ENCODE results near the gene DAB2IP.
"Not testable (repeated sequence)": the region's sequence is repeated elsewhere in the genome, so short reads cannot be mapped to it uniquely, and the experiment has no call there.

The DAB2IP gene

DNA sequence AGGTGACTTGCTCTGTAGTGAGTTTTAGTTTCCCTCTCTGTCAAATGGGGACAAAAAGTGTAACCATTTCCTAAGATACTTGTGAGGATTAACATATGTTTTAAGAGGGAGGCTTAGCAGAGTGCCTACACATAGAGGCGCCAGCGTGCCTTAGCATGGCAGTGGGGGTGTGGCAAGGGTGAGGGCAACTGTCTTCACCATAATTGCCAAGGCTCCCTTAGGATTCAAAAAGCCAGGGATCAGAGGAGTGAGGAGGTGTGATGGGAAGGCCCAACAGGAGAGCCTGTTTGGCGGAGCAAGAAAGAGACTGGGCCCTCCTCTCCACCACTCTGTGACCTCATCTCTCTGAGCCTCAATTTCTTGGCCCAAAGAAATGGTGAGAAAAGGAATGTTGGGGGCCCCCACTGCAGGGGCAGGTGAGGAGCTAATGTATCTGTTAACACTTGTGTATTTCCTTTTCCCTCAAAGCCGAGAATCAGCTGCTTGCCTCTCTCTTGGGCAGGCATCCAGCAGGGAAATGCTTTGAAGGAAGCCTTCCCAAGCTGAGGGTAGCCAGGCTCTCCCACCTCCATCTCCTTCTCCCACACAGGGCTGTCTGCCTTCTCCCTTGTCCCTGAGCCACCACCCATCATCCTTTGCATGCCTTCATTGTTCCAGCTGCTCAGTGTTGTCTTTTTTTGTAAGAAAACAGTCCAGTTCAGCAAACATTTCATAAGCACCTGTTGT lies 76.0 kb downstream of the DAB2IP start:
- DNase-seq (ENCODE audit: low read depth) = no peak

DNA sequence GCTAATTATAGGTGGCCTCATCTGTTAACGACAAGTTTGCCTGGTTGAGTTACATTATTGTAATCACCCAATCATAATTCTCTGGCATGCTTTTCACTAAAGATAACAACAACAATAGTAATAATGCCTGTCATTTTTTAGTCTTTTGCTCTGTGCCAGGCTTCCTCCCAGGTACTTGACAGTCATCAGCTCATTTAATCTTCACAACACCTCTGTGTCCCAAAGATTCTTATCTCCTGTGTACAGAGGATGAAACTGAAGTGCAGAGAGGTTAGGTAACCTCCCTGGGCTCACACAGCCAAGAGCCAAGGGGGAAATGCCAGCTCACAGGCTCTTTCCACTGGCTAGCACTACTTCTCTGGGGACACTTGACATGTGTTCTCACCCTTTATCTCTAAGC lies 77.5 kb downstream of the DAB2IP start:
- DNase-seq (ENCODE audit: low read depth) = no peak

DNA sequence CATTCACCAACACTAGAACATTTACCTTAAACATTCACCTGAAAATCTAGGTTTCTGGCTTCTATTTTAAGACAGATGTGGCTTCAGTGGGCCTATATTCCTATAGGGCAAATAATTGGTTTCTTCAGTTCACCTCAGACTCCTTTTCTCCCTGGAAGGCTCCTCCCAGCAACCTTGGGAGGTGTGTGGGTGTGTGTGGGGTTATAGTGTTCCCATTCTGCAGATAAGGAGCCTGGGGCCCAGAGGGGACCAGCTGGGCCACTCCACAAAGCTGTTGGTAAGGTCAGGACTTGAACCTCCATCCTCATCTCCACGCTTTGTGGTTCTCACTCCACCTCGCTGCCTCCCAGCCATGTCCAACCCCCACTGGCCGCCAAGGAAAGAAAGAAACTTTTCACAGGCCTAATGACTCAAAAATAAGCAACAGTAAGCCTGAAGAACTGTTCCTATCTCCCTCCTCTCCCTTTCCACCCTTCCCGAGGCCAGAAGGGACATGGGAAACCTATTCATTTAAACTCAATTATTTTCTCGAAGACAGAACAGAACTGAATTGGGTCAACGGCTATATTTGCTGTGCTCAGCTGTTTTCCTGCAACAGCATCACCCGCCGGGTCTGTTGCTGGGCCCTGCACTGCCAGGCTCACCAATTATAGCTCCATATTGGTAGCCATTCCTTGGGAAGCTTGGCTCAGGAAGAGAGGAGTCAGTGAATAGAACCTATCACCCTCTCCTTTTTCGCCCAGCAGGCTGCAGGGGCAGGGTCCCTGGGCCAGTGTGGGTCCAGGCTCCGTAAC lies 78.5 kb downstream of the DAB2IP start:
- no peak for DNase-seq (ENCODE audit: low read depth)

DNA sequence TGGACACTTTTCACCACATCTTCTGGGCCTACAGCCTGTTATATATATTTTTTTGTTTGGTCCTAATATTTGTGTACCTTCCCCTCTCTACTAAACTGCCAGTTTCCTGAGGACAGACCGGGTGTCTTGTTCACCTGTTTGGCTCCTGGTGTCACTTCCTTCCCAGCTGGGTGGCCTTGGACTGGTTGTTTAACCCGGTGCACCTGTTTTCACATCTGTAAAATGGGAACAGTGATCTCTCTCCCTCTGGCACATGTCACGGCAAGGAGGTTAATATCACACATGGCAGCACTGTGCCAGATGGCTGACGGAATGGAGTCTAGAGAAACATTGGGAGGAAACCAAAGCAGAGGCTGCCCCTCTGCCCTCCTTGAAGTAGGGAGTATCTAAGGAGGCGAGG lies 79.7 kb downstream of the DAB2IP start:
- DNase-seq (ENCODE audit: low read depth) = no peak

DNA sequence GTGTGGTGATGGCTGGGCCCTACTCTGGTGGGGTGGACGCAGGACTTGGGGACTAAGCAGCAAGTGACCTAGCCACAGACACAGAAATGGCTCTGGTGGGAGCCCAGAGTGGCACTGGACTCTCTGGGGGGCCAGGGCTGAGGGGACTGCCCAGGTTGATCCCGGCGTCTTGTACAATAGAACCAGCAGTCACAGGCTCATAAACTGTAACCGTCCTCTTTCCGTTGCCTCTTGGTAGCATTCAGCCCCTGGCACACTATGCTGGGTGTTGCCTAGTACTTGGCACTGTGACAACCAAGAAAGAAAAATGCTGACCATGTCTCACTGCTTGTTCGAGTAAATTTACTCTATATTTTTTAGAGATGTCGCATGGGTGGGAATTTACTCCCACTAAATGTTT lies 80.5 kb downstream of the DAB2IP start:
- no peak for DNase-seq (ENCODE audit: low read depth)

DNA sequence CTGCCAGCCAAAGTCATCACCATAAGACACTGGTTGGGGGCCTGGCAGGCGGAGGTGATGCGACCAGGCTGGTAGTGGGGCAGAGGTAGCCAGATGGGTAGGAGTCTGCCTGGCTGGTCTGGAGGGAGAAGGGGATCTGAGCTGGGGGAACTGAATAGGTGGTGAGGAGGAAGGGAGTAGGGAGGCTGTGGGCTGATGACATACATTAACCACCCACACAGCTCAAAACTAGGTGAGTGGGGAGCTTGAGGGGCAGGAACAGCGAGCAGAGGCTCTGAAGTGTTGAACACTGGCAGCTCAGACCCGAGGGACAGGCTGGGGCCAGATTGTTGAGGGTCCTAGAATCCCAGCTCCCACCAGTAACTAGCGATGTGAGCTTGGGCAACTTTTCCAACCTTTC lies 81.0 kb downstream of the DAB2IP start:
- DNase-seq (ENCODE audit: low read depth) = no peak

DNA sequence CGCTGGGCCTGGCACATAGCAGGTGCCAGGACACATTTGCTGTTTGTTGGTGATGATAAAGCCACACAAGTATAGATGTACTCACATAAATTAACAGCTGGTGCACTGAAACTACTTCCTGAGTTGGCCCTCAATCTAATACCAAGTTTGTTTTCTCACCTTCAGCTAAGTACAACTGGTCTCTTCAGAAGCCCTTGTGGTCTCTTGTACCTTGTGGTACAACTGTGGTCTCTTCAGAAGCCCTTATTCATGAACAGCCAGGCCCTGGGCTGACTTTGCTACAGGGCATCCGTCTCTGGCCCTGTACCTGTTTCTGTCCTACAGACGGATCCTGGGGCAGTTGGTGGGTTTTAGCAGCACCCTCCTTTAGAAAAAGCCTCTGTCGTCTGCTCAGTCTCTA lies 81.5 kb downstream of the DAB2IP start:
- no peak for DNase-seq (ENCODE audit: low read depth)

DNA sequence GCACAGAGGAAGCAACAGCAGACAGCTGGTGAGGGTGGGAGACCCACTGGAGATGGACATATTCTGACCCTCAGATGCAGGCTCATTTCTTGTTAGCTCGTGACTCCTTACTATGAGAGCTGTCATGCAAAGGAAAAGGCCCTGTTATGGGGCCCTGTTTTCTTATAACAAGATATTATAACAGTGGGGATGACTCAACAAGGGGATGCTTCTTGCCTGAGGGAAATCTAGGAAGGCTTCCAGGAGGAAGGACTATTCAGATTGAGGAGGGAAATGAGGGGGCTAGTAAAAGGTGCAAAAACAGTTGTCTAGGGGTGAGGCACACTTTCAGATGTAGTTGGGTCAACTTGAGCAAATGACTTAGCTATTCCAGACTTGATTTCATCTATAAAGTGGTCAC lies 83.0 kb downstream of the DAB2IP start:
- DNase-seq (ENCODE audit: low read depth) = no peak

DNA sequence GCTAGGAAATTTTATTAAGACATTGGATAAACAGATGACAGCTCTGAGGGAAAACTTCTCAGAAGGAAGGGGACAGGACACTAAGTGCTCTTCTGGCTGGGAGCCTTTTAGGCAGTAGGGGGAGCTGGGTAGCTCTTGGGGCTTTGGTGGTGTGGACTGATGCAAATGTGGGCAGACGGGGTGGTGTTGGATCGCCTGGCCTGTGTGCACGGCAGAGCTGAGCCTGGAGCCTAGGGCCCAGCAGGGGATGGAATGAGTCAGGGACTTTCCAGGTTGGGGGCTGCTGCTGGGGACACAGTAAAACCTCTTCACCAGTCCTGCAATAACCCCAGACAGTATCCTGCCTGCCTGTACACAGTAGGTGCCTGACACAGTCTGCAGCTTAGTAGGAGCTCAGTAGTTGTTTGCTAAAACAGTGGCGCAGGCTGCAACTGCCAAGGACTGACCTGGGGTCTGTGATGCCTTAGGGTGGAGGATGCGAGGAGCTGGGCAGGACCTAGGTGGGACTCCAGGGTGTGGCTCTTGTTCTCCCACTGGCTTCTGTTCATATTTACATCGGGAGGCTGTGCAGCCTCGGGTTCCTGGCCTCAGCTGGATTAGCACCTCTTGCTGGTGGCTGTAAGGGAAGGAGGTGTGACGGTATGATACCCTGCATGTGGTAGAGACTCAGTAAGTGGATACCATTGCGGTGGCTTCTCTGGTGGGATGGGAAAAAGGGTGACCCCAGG lies 83.8 kb downstream of the DAB2IP start:
- DNase-seq (ENCODE audit: low read depth) = no peak

DNA sequence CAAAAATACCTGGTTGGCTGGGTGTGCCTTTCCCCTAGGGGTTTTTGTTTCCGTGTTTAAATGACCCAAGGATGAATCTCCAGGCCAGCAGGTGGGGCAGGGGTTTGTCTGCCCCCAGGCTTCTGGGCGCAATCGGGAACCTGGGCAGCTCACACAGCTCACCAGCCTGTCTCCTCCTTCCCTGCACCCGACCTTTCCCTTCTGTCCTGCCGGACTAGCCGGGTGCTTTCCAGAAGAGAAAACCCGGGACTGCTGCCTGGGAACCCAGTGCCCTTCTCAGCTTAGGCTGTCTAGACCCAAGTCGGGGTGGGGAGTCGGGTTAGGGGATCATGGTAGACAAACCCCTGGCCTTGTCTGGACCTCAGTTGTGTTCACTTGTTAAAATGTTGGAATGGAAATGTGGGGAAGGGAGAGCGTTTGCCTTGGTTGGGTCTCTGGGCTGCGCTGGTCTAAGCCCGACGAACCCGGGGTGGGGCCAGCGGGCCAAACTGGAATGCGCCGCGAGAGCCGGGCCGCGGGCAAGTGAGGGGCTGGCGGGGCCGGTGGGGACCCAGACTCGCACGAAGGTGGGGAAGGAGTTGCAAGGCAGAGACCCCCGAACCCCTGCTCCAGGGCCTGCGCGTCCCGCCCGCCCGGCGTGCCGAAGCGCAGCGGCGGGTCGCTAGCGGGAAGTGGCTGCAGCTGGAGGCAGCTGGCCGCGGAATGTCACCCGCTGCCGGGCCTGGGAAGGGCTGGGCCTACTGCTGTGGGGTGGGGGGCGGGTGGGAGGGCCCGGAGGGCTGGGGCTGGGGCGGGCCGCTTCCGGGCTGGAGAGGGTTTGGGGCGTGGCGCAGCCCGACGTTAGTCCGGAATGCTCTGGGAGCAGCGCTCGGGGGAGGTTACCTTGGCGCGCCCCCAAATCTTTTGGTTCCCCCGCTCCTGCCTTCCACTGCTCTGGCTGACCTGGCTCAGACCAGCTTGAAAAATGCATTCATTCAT lies 84.6 kb downstream of the DAB2IP start:
- DNase-seq (ENCODE audit: low read depth) = no peak

DNA sequence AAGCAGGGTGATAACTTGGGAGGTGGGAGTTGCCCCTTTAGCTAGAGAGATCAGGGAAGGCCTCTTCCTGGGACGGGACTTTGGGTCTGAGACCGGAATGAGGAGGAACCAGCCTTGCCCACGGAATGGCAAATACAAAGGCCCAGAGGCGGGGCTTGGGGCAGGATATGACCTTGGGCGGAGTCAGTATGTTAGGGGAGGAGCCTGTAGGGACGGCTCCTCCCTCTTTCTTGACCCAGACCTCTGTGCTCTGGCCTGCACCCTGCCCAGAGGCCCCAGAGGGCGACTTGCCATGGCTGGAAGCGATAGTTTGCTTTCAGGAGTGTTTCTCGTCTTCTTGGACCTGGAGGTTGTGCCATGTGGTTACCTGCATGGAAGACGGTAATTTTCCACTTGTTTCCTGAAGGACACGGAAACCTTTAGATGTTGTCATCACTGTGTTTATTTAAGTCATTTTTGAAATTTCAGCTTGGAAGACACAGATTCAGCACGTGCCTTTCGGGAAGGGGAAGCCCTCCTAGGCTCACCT lies 85.6 kb downstream of the DAB2IP start:
- DNase-seq (ENCODE audit: low read depth) = no peak

DNA sequence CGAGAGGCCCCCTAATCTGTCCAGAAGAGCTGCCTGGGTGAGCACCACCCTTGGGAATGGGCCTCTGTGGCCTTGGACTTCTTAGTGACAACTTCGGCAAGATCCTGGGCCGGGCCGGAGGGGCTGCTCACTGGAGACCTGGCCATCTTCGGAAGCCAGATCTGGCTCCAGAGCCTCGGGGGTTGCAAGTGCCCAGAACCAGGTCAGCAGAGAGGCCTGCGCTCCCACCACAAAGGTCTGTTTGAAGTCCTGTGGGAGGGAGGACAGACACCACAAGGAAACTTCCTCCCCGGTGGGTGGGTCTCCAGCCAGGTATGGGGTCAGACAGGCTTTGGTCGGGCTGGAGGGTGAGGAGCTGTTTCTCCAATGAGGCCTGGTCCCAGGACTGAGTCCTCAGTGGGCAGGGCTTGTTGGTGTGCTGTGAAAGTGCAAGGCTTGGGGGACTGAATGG lies 86.1 kb downstream of the DAB2IP start:
- no peak for DNase-seq (ENCODE audit: low read depth)

DNA sequence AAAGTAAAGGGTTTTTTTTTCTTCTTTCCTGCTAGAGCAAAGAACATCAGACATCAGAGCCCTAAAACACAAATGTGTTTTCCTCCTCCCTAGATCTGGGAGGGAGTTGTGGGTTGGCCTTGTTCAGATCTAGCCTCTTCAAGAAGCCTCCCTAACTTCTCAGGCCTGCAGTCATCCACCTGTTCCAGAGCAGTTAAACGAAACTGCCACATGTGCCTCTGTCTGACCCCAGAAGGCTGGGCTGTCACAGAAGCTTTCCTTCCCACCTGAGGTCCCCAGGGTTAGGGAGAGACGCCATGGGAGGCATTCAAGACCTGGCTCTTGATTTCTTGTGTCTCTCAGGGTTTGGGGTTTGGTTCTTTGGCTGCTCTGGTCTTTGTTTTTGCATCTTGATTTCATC lies 87.0 kb downstream of the DAB2IP start:
- DNase-seq (ENCODE audit: low read depth) = no peak

DNA sequence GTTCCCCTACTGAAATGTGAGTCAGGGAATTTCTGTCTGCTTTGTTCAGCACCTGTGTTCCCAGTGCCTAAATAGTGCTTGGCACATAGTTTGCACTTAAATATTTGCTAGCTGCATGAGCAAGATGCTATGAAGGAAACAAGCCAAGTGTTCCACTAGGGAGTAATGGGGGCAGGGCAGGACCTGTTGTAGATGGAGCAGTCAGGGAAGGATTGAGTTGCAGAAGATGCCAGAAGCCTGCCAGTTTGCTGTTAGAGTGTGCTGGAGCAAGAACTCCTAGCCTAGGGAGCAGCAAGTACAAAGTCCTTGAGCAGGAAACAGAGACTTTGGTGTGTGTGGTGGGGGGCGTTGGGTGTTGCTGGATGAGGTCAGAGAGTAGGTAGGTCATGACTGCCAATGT lies 87.5 kb downstream of the DAB2IP start:
- no peak for DNase-seq (ENCODE audit: low read depth)

DNA sequence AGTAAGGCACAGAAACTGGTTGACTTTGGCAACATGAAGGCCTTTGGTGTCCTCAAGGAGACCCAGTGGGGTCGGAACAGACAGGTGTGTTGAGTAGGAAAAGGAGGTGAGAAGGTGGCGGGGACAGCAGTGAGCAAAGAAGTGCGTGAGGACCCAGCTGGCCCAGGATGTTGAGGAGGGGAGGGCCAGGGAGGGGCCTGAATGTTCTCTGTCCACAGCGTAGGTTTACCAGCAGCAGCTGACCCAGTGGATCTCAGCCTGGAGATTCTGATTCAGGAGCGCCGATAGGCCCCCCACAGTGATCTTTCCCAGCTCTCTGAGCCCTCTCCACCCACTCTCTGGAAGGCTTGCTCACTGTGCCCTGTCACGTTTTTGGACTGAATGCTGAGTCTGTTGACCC lies 88.5 kb downstream of the DAB2IP start:
- DNase-seq (ENCODE audit: low read depth) = no peak

DNA sequence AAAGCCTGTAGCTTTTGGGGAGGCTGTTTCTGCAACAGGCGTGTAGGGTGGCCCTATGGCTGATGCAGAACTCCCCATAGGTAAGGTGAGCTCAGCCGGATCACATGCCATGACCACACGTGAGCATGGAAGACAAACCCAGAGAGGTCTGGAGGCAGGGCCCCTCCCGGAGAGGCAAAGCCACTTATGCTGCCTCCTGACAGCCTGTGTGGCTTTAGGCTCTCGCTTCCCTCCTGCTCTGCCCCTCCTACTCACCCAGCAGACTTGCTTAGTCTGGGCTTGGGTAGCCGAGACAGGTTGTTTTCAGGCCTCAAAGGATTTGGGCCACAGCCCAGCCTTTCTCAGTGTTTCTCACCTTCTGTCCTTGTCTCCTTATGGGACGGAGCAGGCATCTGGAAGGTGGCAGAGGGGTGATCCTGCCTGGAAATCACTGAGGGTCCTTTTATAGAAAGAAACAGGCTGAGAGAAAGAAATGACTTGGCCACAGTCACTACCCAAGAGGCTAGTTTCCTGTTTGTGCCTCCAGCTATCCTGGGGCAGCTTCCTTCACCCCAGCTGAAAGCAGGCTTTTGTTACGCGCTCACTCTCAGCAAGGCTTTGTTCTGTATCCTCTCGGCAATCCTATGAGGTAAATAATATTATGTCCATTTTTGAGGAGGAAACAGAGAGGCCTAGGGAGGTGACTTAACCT lies 89.9 kb downstream of the DAB2IP start:
- DNase-seq (ENCODE audit: low read depth) = no peak

DNA sequence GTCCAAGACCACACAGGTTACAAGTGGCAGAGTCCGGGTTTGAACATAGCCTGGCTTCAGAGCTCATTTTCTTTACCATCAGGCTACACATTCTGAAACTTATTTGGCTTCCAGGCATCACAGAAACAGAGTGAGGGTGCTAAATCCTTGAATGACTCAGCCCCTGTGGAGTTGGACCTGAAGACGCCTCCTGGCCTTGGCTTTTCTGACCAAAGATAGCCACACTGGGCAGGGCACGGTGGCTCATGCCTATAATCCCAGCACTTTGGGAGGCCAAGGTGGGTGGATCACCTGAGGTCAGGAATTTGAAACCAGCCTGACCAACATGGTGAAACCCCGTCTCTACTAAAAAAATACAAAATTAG lies 90.5 kb downstream of the DAB2IP start:
- DNase-seq (ENCODE audit: low read depth) = not testable (repeated sequence)

DNA sequence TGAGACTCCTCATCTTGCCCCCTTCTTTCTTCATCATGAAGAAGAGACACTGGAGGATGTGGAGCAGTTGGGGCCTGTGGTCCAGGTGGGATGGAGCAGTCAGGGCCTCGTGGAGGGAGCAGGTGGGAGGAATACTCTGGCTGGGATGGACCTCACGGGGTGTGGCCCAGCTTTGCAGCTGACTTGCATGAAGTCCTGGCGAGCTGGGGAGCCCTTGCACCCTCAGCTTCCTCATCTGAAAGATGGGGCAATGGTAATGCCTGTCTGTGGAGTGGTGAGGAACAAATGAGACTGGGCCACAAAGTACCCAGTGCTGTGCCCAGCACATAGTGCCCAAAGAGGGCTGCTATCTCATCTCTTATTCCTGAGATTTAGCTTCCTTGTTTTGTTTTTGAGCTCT lies 91.5 kb downstream of the DAB2IP start:
- no peak for DNase-seq (ENCODE audit: low read depth)

DNA sequence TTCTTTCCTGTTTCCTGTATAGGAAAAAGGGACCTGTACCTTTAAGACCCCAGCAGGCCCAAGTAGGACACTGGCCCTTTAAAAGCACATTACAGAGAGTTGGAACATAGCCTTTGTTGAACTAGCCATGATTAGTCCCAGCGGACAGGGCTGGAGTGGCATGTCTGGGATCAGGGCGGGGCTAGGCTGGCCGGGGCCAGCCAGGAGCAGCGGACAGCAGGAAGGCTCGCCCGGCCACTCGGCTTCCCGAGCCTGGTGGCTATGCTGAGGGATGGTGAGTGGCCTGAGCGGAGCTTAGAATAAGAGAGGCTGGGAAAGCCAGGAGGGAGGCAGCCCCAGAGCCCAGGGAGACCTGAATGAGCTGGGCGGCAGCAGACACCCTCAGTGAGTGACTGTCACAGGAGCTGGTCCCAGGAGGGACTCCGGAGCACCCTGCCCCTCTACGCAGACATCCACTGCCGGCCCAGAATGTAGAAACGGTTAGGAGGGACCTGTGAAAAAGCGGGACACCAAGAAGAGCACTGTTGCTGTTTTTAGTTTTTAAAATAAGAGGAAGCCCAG lies 92.1 kb downstream of the DAB2IP start:
- no peak for DNase-seq (ENCODE audit: low read depth)

DNA sequence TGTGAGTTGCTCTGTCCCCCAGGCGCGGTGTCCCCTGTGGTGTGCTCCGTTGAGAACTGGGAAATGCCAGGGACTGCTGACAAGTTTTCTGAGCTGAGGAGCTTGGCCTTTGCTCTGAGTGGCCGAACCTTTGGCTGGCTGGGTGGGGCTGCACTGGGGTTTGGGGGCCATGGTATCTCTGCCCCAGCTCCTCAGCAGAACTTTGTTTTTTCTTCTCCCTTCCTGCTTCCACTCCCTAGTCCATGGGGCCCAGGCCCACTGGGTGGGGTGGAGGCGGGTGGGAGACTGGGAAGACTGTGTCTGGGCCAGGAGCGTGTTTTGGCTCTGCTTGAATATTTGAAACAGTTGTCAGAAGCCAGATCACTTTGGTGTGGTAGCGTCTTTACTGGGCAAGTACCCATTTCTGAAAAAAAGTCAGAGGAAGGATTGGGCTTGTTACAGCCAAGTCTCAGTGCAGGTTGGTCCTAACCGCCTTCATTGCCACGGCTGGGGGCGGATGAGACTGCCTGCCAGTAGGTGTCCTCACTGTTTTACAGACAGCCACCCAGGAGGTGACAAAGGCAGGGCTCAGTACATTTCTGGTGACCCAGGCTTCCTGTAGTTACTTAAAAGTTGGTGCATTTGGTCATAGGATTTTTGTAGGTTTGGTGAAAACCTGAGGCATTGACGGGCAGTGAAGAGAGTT lies 92.7 kb downstream of the DAB2IP start:
- DNase-seq (ENCODE audit: low read depth) = no peak

All from stimulated activated CD8-positive, alpha-beta memory T cell treated with anti-CD3 and anti-CD28 coated beads, Interleukin-12 subunit alpha, Interleukin-12 subunit beta, amount 100 ng/mL, for 4 hours (primary cell).